SU-DHL-6 (cell line): ENCODE results near the gene KCNA3.

Source experiments
- H2AFZ ChIP-seq: fragments of 200-600 bp; sonication (generic); 2 replicates; pipeline ENCODE4 v1.6.1; 2014; ENCODE audit warnings: low read depth, mild to moderate bottlenecking, moderate library complexity, mixed read lengths, antibody characterized with exemption, low read length; ENCODE audit not compliant: severe bottlenecking
- H3F3A ChIP-seq: fragments of 200-600 bp; shearing (Covaris generic); 2 replicates; pipeline ENCODE4 v1.6.0; 2016; ENCODE audit warnings: antibody characterized with exemption, mild to moderate bottlenecking; ENCODE audit not compliant: insufficient read depth
- H3K27ac ChIP-seq: fragments of 200-600 bp; sonication (generic); 2 replicates; pipeline ENCODE4 v1.5.1; 2016; ENCODE audit warnings: low read depth, mild to moderate bottlenecking, low read length, moderate library complexity, mixed read lengths
- H3K27me3 ChIP-seq: fragments of 200-600 bp; sonication (generic), shearing (Covaris generic); 2 replicates; pipeline ENCODE4 v1.6.0; 2014; ENCODE audit warnings: mild to moderate bottlenecking, low read length
- H3K36me3 ChIP-seq: fragments of 200-600 bp; sonication (generic); 2 replicates; pipeline ENCODE4 v1.6.1; 2014; ENCODE audit warnings: mild to moderate bottlenecking, low read length, mixed read lengths
- H3K4me2 ChIP-seq: fragments of 300-600, 200-600 bp; shearing (Covaris generic), sonication (generic); 2 replicates; pipeline ENCODE4 v1.6.0; 2014; ENCODE audit warnings: low read length, low read depth, mild to moderate bottlenecking; ENCODE audit not compliant: poor library complexity, severe bottlenecking
- H3K4me3 ChIP-seq: fragments of 200-600 bp; sonication (generic); 2 replicates; pipeline ENCODE4 v1.5.1; 2014; ENCODE audit warnings: antibody characterized with exemption, low read length, mild to moderate bottlenecking, mixed read lengths; ENCODE audit not compliant: insufficient read depth, poor library complexity, severe bottlenecking
- H3K79me2 ChIP-seq: fragments of 200-600 bp; sonication (generic); 2 replicates; pipeline ENCODE4 v1.6.1; 2014; ENCODE audit warnings: mild to moderate bottlenecking, low read length, moderate library complexity; ENCODE audit not compliant: insufficient read depth
- H3K9ac ChIP-seq: fragments of 200-600 bp; sonication (generic); 2 replicates; pipeline ENCODE4 v1.7.0; 2014; ENCODE audit warnings: mild to moderate bottlenecking, low read length
- H3K9me2 ChIP-seq: fragments of 200-600 bp; sonication (generic); replicated peaks from 2 replicates; pipeline ENCODE4 v1.6.1; 2014; ENCODE audit warnings: low read length; ENCODE audit not compliant: insufficient read depth
- H3K9me3 ChIP-seq: fragments of 200-600 bp; sonication (generic); 2 replicates; pipeline ENCODE4 v1.6.1; 2014; ENCODE audit warnings: low read length, mixed read lengths; ENCODE audit not compliant: insufficient read depth
- H4K20me1 ChIP-seq: fragments of 200-600 bp; sonication (generic); 2 replicates; pipeline ENCODE4 v1.6.1; 2014; ENCODE audit warnings: low read depth, mild to moderate bottlenecking, antibody characterized with exemption, low read length, moderate library complexity, mixed read lengths
- CTCF ChIP-seq: fragments of 200-600 bp; sonication (generic); IDR thresholded peaks from one replicate; pipeline ENCODE4 v1.5.1; 2017; ENCODE audit warnings: antibody characterized with exemption, mild to moderate bottlenecking, low read length, moderate library complexity; ENCODE audit not compliant: insufficient read depth, poor library complexity, severe bottlenecking
- EZH2phosphoT487 ChIP-seq: fragments of 200-600 bp; sonication (generic), shearing (Covaris generic); conservative IDR thresholded peaks from 2 replicates; pipeline ENCODE4 v1.6.1; 2018; ENCODE audit warnings: mild to moderate bottlenecking, antibody characterized with exemption, low read length, moderate library complexity, mixed read lengths

The KCNA3 gene

GRCh38 chr1:110633646-110634030, 41.1 kb downstream of the KCNA3 start:
- no peaks in the 10 kb centered on the region for H3F3A ChIP-seq

GRCh38 chr1:110631836-110632620, 42.7 kb downstream of the KCNA3 start:
- Histone ChIP-seq H3K9me2 (no peaks in the 10 kb centered on the region), H3K36me3 (no peaks in the 10 kb centered on the region), H3K9ac (no peak overlapping the region), H3K79me2 (no peaks in the 10 kb centered on the region), H3F3A (no peaks in the 10 kb centered on the region), H2AFZ (no peak overlapping the region), H3K27ac (no peak overlapping the region), H3K4me3 (no peak overlapping the region), H3K27me3 (no peaks in the 10 kb centered on the region), H4K20me1 (no peaks in the 10 kb centered on the region), H3K4me2 (no peak overlapping the region), H3K9me3 (no peaks in the 10 kb centered on the region)
- TF ChIP-seq EZH2phosphoT487, result no peak
- no peak for TF ChIP-seq CTCF

More at GRCh38 chr1:110633646-110634030, 41.1 kb downstream of the KCNA3 start:
- H2AFZ ChIP-seq, result no peak overlapping the region
- H3K27ac ChIP-seq, result no peak overlapping the region
- H3K4me2 ChIP-seq, result no peak overlapping the region
- H3K4me3 ChIP-seq, result no peak overlapping the region
- no peaks in the 10 kb centered on the region for H3K79me2 ChIP-seq
- TF ChIP-seq CTCF (no peak), EZH2phosphoT487 (no peak)
- H3K9me2 ChIP-seq, result no peaks in the 10 kb centered on the region
- no peak overlapping the region for H3K9ac ChIP-seq
- no peaks in the 10 kb centered on the region for H3K36me3 ChIP-seq
- H4K20me1 ChIP-seq, result no peaks in the 10 kb centered on the region
- no peaks in the 10 kb centered on the region for H3K27me3 ChIP-seq
- no peaks in the 10 kb centered on the region for H3K9me3 ChIP-seq

GRCh38 chr1:110630839-110631663, 43.7 kb downstream of the KCNA3 start:
- Histone ChIP-seq H3K4me3 (no peak overlapping the region), H3K27ac (peak overlapping the region; percentile 18; the same call in 1 of the 2 replicates), H3K9me2 (no peaks in the 10 kb centered on the region), H2AFZ (no peak overlapping the region), H3K9me3 (no peaks in the 10 kb centered on the region), H3K27me3 (no peaks in the 10 kb centered on the region), H4K20me1 (no peaks in the 10 kb centered on the region), H3K36me3 (no peaks in the 10 kb centered on the region), H3K79me2 (no peaks in the 10 kb centered on the region), H3K9ac (no peak overlapping the region), H3F3A (no peaks in the 10 kb centered on the region), H3K4me2 (peak overlapping the region; percentile 11)
- TF ChIP-seq EZH2phosphoT487 (no peak), CTCF (peak; percentile 88)
